ENCODE measurements around the gene PRKCA.

PRKCA gene

DNA sequence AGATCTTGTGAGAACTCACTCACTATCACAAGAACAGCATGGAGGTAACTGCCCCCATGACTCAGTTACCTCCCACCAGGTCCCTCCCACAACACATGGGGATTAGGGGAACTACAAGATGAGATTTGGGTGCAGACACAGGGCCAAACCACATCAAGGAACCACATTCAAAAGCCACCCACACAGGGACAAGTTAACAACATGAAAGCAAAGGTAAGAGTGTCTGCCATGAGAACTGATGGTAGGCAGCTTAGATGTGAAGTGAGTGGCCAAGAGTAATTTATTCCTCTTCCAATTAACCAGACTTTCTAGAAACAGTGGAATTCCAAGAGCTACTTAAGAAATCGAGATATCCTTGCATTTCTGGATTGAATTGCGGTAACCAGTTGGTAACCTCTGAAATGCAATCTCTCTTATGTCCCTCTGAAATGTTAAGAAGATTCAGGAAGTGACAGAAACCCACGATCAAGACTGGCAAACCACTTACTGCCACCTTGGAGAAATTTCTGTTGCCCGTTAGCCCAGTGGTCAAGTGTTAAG is 365.1 kb downstream of the PRKCA start:
- Histone ChIP-seq H3K9ac (ENCODE audit: low read length) (no peak overlapping the region), H3K36me3 (ENCODE audit: control insufficient read depth, insufficient read depth, low read length) (no peaks in the 10 kb centered on the region), H3K9me3 (ENCODE audit: control insufficient read depth, low read length) (no peaks in the 10 kb centered on the region), H3K4me3 (ENCODE audit: low read length) (no peak overlapping the region), H3K27me3 (ENCODE audit: control insufficient read depth, insufficient read depth, low read length) (no peaks in the 10 kb centered on the region), H3K4me1 (ENCODE audit: control insufficient read depth, insufficient read depth, low read length) (no peaks in the 10 kb centered on the region)

DNA sequence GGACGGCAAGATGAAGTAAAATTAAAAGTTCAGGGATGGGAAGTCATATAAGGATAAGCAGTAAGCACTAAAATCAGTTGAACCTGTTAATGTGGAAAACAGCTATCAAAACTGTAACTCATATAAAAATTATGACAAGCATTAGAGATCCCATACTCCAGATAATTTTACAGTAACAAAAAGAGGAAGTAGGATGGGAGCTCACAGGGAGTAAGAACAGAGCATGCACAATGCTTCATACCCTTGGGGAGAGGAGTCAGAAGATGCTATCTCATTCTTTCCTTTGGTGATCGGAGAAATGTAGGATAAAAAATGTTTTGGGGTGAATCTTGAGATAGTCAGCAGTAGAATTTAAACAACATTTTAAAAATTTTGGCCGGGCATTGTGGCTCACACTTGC is 367.8 kb downstream of the PRKCA start:
- Histone ChIP-seq H3K9ac (ENCODE audit: low read length) (no peak overlapping the region), H3K36me3 (ENCODE audit: control insufficient read depth, insufficient read depth, low read length) (no peaks in the 10 kb centered on the region), H3K9me3 (ENCODE audit: control insufficient read depth, low read length) (no peaks in the 10 kb centered on the region), H3K4me3 (ENCODE audit: low read length) (no peak overlapping the region), H3K4me1 (ENCODE audit: control insufficient read depth, insufficient read depth, low read length) (peaks cover 17% of the 10 kb centered on the region), H3K27me3 (ENCODE audit: control insufficient read depth, insufficient read depth, low read length) (no peaks in the 10 kb centered on the region)

GRCh38 chr17:66671156-66671555 is 368.7 kb downstream of the PRKCA start:
- Histone ChIP-seq H3K4me1 (ENCODE audit: control insufficient read depth, insufficient read depth, low read length) (peaks cover 27% of the 10 kb centered on the region), H3K36me3 (ENCODE audit: control insufficient read depth, insufficient read depth, low read length) (no peaks in the 10 kb centered on the region), H3K27me3 (ENCODE audit: control insufficient read depth, insufficient read depth, low read length) (no peaks in the 10 kb centered on the region), H3K4me3 (ENCODE audit: low read length) (no peak overlapping the region), H3K9ac (ENCODE audit: low read length) (no peak overlapping the region), H3K9me3 (ENCODE audit: control insufficient read depth, low read length) (no peaks in the 10 kb centered on the region)

- no peaks in the 10 kb centered on the region for H3K27me3 ChIP-seq (ENCODE audit: control insufficient read depth, insufficient read depth, low read length)
- no peak overlapping the region for H3K4me3 ChIP-seq (ENCODE audit: low read length)
- no peaks in the 10 kb centered on the region for H3K9me3 ChIP-seq (ENCODE audit: control insufficient read depth, low read length)
- no peaks in the 10 kb centered on the region for H3K36me3 ChIP-seq (ENCODE audit: control insufficient read depth, insufficient read depth, low read length)
- peaks cover 51% of the 10 kb centered on the region for H3K4me1 ChIP-seq (ENCODE audit: control insufficient read depth, insufficient read depth, low read length)
- no peak overlapping the region for H3K9ac ChIP-seq (ENCODE audit: low read length)
Observed at GRCh38 chr17:66673668-66674276, 371.4 kb downstream of the PRKCA start.

GRCh38 chr17:66675273-66675990 is 373.0 kb downstream of the PRKCA start:
- no peaks in the 10 kb centered on the region for H3K36me3 ChIP-seq (ENCODE audit: control insufficient read depth, insufficient read depth, low read length)
- H3K4me1 ChIP-seq (ENCODE audit: control insufficient read depth, insufficient read depth, low read length), result peaks cover 51% of the 10 kb centered on the region
- H3K9me3 ChIP-seq (ENCODE audit: control insufficient read depth, low read length), result no peaks in the 10 kb centered on the region
- peak overlapping the region; percentile 56 for H3K9ac ChIP-seq (ENCODE audit: low read length)
- no peaks in the 10 kb centered on the region for H3K27me3 ChIP-seq (ENCODE audit: control insufficient read depth, insufficient read depth, low read length)
- no peak overlapping the region for H3K4me3 ChIP-seq (ENCODE audit: low read length)

DNA sequence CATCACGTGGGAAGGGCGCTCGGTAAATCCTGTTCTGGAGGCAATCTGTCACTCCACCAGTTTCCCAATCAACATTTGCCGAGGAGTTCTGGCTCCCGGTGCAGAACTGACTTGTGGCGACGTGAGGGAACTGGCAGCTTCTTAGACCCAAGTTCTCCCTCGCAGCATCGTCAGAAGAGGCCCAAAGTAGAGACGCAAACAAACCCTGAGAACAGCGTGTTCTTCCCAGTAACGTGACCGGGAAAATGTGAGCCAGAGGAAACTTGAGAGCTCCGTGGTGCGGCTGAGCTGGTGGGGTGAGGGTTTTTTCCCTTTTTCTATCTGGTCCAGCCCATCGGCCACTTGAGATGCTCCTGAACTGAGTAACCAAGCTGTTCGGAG is 373.6 kb downstream of the PRKCA start:
- no peaks in the 10 kb centered on the region for H3K9me3 ChIP-seq (ENCODE audit: control insufficient read depth, low read length)
- H3K36me3 ChIP-seq (ENCODE audit: control insufficient read depth, insufficient read depth, low read length), result no peaks in the 10 kb centered on the region
- no peak overlapping the region for H3K4me3 ChIP-seq (ENCODE audit: low read length)
- H3K27me3 ChIP-seq (ENCODE audit: control insufficient read depth, insufficient read depth, low read length), result no peaks in the 10 kb centered on the region
- peaks cover 51% of the 10 kb centered on the region for H3K4me1 ChIP-seq (ENCODE audit: control insufficient read depth, insufficient read depth, low read length)
- peak overlapping the region; percentile 56 for H3K9ac ChIP-seq (ENCODE audit: low read length)

- H3K27me3 ChIP-seq (ENCODE audit: control insufficient read depth, insufficient read depth, low read length), result no peaks in the 10 kb centered on the region
- peaks cover 51% of the 10 kb centered on the region for H3K4me1 ChIP-seq (ENCODE audit: control insufficient read depth, insufficient read depth, low read length)
- H3K4me3 ChIP-seq (ENCODE audit: low read length), result no peak overlapping the region
- no peaks in the 10 kb centered on the region for H3K9me3 ChIP-seq (ENCODE audit: control insufficient read depth, low read length)
- H3K9ac ChIP-seq (ENCODE audit: low read length), result peak overlapping the region; percentile 56
- H3K36me3 ChIP-seq (ENCODE audit: control insufficient read depth, insufficient read depth, low read length), result no peaks in the 10 kb centered on the region
Observed at GRCh38 chr17:66676421-66676820, 374.0 kb downstream of the PRKCA start.

DNA sequence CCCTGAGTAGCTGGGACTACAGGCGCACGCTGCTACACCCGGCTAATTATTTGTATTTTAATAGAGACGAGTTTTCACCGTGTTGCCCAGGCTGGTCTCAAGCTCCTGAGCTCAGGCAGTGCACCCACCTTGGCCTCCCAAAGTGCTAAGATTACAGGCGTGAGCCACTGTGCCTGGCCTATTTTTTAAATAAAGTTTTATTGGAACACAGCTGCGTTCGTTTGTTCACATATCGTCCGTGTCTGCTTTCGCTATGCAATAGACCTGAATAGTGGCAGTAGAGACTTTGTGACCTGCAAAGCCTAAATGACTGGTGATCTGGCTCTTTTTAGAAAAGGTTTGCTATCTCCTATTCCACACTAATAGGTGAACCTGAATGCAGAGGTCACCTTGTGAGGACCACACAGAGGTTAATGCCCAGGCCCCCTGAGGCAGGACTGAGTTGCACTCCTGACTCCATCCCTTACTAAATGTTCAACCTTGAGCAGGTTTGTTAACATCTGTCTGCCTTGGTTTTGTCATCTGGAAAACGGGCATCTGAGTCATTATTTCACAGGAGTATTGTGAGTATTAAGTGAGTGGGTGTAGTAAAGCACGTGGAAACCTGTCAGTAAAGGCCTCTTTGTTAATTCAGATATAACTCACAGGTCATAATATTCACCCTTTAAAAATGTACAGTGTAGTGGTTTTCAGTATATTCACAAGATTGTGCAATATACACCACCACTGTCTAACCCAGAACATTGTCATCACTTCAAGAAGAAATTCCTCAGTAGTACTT is 375.0 kb downstream of the PRKCA start:
- H3K36me3 ChIP-seq (ENCODE audit: control insufficient read depth, insufficient read depth, low read length), result no peaks in the 10 kb centered on the region
- no peaks in the 10 kb centered on the region for H3K27me3 ChIP-seq (ENCODE audit: control insufficient read depth, insufficient read depth, low read length)
- H3K4me1 ChIP-seq (ENCODE audit: control insufficient read depth, insufficient read depth, low read length), result peaks cover 53% of the 10 kb centered on the region
- H3K4me3 ChIP-seq (ENCODE audit: low read length), result peak overlapping the region; percentile 6
- H3K9me3 ChIP-seq (ENCODE audit: control insufficient read depth, low read length), result no peaks in the 10 kb centered on the region
- peak overlapping the region; percentile 54 for H3K9ac ChIP-seq (ENCODE audit: low read length)

- Histone ChIP-seq H3K4me3 (ENCODE audit: low read length) (peak overlapping the region; percentile 6), H3K27me3 (ENCODE audit: control insufficient read depth, insufficient read depth, low read length) (no peaks in the 10 kb centered on the region), H3K4me1 (ENCODE audit: control insufficient read depth, insufficient read depth, low read length) (peaks cover 58% of the 10 kb centered on the region), H3K36me3 (ENCODE audit: control insufficient read depth, insufficient read depth, low read length) (no peaks in the 10 kb centered on the region), H3K9me3 (ENCODE audit: control insufficient read depth, low read length) (no peaks in the 10 kb centered on the region), H3K9ac (ENCODE audit: low read length) (no peak overlapping the region)
Observed at GRCh38 chr17:66678061-66678460, 375.6 kb downstream of the PRKCA start.

DNA sequence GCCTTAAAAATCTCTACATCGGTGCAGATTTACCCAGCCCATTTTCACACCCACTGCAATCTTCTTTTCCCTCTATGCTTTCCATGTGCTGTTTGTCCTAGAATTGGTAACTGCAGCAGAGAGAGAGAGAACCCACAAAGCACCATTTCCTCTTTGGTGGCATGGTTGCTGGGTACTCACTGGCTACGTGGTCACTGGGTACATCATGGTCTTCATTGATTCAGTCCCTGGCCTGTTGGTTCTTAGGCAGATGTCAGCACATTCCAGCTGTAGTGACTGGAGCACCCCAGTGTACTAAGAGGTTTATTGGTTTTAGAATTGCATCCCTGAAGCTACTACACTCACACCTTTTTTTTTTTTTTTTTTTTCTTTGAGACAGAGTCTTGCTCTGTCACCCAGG is 376.4 kb downstream of the PRKCA start:
- Histone ChIP-seq H3K4me1 (ENCODE audit: control insufficient read depth, insufficient read depth, low read length) (peaks cover 62% of the 10 kb centered on the region), H3K36me3 (ENCODE audit: control insufficient read depth, insufficient read depth, low read length) (no peaks in the 10 kb centered on the region), H3K4me3 (ENCODE audit: low read length) (no peak overlapping the region), H3K9me3 (ENCODE audit: control insufficient read depth, low read length) (no peaks in the 10 kb centered on the region), H3K27me3 (ENCODE audit: control insufficient read depth, insufficient read depth, low read length) (no peaks in the 10 kb centered on the region), H3K9ac (ENCODE audit: low read length) (no peak overlapping the region)

DNA sequence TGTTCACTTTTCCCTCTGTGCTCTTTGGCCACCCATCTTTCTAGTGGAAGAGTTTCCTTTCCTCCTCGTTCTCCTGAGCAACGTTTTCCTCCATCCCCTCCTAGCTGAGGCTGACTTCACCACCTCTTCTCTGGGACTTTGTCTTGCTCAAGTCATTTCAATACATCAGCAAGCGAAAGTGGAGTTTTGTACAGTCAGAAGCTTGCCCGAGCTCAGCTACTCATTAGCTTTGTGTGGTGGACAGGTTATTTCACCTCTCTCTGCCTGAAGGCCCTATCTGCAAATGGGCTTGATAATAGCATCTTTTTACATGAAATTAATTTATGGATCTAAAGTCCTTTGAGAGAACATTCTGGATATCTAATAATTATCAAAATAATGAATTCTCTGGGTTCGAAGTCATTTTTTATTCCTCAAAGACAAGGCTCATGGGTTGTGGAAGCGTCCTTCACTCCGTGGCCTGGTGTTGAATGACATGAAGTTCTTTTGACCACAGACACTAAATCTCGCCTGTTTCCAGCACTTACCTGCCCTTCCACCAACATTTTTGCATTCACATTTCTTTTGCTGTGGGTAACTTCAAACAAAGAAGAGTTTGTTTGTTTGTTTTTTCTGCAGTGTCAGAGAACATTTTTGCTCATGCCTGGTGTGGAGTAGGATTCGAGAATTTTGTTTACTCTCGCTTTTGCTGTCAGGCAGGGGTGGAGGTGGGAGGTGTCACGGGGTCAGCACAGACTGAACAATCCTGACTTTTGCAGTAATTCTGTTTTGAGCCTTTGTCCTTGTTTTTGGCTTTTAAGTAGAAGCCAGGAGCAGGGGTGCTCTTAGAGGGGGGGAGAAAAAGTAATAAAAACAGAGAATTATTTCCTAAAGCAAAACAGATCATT is 377.5 kb downstream of the PRKCA start:
- Histone ChIP-seq H3K27me3 (ENCODE audit: control insufficient read depth, insufficient read depth, low read length) (no peaks in the 10 kb centered on the region), H3K36me3 (ENCODE audit: control insufficient read depth, insufficient read depth, low read length) (no peaks in the 10 kb centered on the region), H3K9me3 (ENCODE audit: control insufficient read depth, low read length) (no peaks in the 10 kb centered on the region), H3K4me3 (ENCODE audit: low read length) (no peak overlapping the region), H3K4me1 (ENCODE audit: control insufficient read depth, insufficient read depth, low read length) (peaks cover 62% of the 10 kb centered on the region), H3K9ac (ENCODE audit: low read length) (no peak overlapping the region)

All from mucosa of stomach (tissue), 1 donor.